ENCODE results near the gene MAGOH. TPM values are rescaled to one million over a fixed set of nuclear protein-coding genes. Genes with fewer than 3 reads are reported as not detected.

The MAGOH gene
- total and polyA plus RNA-seq, 9 of the 15 experiments (the other 6 are each of a cell fraction or from before 2014, with no cell fraction given) = 102 to 342 (median 135) TPM

- no peak for TF ChIP-seq SMARCB1 (IDR thresholded peaks at IDR 0.05; ENCODE audit: insufficient read length, low read depth)
- TF ChIP-seq, protein P1, sequence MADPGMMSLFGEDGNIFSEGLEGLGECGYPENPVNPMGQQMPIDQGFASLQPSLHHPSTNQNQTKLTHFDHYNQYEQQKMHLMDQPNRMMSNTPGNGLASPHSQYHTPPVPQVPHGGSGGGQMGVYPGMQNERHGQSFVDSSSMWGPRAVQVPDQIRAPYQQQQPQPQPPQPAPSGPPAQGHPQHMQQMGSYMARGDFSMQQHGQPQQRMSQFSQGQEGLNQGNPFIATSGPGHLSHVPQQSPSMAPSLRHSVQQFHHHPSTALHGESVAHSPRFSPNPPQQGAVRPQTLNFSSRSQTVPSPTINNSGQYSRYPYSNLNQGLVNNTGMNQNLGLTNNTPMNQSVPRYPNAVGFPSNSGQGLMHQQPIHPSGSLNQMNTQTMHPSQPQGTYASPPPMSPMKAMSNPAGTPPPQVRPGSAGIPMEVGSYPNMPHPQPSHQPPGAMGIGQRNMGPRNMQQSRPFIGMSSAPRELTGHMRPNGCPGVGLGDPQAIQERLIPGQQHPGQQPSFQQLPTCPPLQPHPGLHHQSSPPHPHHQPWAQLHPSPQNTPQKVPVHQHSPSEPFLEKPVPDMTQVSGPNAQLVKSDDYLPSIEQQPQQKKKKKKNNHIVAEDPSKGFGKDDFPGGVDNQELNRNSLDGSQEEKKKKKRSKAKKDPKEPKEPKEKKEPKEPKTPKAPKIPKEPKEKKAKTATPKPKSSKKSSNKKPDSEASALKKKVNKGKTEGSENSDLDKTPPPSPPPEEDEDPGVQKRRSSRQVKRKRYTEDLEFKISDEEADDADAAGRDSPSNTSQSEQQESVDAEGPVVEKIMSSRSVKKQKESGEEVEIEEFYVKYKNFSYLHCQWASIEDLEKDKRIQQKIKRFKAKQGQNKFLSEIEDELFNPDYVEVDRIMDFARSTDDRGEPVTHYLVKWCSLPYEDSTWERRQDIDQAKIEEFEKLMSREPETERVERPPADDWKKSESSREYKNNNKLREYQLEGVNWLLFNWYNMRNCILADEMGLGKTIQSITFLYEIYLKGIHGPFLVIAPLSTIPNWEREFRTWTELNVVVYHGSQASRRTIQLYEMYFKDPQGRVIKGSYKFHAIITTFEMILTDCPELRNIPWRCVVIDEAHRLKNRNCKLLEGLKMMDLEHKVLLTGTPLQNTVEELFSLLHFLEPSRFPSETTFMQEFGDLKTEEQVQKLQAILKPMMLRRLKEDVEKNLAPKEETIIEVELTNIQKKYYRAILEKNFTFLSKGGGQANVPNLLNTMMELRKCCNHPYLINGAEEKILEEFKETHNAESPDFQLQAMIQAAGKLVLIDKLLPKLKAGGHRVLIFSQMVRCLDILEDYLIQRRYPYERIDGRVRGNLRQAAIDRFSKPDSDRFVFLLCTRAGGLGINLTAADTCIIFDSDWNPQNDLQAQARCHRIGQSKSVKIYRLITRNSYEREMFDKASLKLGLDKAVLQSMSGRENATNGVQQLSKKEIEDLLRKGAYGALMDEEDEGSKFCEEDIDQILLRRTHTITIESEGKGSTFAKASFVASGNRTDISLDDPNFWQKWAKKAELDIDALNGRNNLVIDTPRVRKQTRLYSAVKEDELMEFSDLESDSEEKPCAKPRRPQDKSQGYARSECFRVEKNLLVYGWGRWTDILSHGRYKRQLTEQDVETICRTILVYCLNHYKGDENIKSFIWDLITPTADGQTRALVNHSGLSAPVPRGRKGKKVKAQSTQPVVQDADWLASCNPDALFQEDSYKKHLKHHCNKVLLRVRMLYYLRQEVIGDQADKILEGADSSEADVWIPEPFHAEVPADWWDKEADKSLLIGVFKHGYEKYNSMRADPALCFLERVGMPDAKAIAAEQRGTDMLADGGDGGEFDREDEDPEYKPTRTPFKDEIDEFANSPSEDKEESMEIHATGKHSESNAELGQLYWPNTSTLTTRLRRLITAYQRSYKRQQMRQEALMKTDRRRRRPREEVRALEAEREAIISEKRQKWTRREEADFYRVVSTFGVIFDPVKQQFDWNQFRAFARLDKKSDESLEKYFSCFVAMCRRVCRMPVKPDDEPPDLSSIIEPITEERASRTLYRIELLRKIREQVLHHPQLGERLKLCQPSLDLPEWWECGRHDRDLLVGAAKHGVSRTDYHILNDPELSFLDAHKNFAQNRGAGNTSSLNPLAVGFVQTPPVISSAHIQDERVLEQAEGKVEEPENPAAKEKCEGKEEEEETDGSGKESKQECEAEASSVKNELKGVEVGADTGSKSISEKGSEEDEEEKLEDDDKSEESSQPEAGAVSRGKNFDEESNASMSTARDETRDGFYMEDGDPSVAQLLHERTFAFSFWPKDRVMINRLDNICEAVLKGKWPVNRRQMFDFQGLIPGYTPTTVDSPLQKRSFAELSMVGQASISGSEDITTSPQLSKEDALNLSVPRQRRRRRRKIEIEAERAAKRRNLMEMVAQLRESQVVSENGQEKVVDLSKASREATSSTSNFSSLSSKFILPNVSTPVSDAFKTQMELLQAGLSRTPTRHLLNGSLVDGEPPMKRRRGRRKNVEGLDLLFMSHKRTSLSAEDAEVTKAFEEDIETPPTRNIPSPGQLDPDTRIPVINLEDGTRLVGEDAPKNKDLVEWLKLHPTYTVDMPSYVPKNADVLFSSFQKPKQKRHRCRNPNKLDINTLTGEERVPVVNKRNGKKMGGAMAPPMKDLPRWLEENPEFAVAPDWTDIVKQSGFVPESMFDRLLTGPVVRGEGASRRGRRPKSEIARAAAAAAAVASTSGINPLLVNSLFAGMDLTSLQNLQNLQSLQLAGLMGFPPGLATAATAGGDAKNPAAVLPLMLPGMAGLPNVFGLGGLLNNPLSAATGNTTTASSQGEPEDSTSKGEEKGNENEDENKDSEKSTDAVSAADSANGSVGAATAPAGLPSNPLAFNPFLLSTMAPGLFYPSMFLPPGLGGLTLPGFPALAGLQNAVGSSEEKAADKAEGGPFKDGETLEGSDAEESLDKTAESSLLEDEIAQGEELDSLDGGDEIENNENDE (IDR thresholded peaks at IDR 0.05; ENCODE audit: low read depth, low read length) = no peak
- TF ChIP-seq SAFB2 (IDR thresholded peaks at IDR 0.05; ENCODE audit: borderline replicate concordance, low read depth, low read length, severe bottlenecking) = no peak
- TF ChIP-seq GTF2E2 (tag; IDR thresholded peaks at IDR 0.05) = no peak
- no peak for TF ChIP-seq ZSCAN29 (IDR thresholded peaks at IDR 0.05)
- TF ChIP-seq ZNF143 (CRISPR knock-in tag; IDR thresholded peaks at IDR 0.05) = no peak
- no peak for TF ChIP-seq ARHGAP35 (IDR thresholded peaks at IDR 0.05; ENCODE audit: partially characterized antibody)
- TF ChIP-seq NR2C2 (CRISPR knock-in tag; IDR thresholded peaks at IDR 0.05) = peak; percentile 34; the same call in 1 of the 2 replicates
- peak; percentile 91 for TF ChIP-seq NR2C2 (tag; IDR thresholded peaks at IDR 0.05)
- TF ChIP-seq IRF2 (CRISPR knock-in tag; IDR thresholded peaks at IDR 0.05) = no peak
- TF ChIP-seq RBM17 (IDR thresholded peaks at IDR 0.05; ENCODE audit: borderline replicate concordance, low read depth, low read length) = no peak
- TF ChIP-seq SRSF3 (IDR thresholded peaks at IDR 0.05; ENCODE audit: insufficient read depth, low read length) = no peak
- TF ChIP-seq ZNF282 (CRISPR knock-in tag; IDR thresholded peaks at IDR 0.05) = no peak
These were observed 55.0 kb downstream of the MAGOH start (continued) for GRCh38 chr1:53183095-53183990.

Data from K562 (cell line).